Neural cell (in vitro differentiated cells): ENCODE measurements around the gene MDM4.

Experiments
- EZH2 ChIP-seq: fragments of 200-600, 300-800 bp; shearing (Covaris generic), sonication (generic); IDR thresholded peaks from 2 replicates; pipeline ENCODE4 v1.6.1; 2014; ENCODE audit warnings: antibody characterized with exemption, low read length, borderline replicate concordance, mild to moderate bottlenecking; ENCODE audit not compliant: insufficient read depth, poor library complexity, severe bottlenecking
- TF ChIP-seq, protein P1 (sequence below): fragments of 450-650 bp; IDR thresholded peaks from 2 replicates; pipeline ENCODE4 v1.5.1; 2014; ENCODE audit warnings: antibody characterized with exemption, mild to moderate bottlenecking, moderate library complexity; ENCODE audit not compliant: poor library complexity, severe bottlenecking

DNA sequence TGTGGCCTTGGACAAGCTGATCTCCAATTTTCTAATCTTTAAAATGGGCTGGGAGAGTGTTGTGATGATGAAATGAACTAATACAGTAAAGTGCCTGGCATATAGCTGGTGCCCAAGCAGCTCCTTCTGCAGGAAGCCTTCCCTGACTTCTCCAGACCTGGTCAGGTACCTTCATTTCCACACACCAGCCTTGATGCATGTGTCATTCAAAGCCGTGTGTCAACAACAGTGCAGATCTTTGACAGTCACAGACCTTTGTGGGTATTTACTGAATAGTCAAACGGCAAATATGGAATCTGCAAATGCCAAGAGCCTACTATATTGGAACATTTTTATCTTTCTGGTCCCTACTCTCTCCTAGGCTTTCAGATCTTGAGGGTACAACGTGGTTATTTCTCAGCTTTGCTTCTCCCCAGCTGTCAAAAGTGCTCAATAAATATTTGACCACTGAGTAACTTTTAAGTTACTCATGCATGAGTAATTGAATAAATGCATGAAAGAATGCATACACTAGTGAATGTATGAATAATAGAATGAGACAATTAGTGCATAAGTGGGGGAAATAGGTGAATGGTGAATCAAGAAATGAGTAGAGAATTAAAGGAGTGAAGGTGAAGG, 75.4 kb downstream of the MDM4 start:
- TF ChIP-seq EZH2, result no peak
- TF ChIP-seq, protein P1, sequence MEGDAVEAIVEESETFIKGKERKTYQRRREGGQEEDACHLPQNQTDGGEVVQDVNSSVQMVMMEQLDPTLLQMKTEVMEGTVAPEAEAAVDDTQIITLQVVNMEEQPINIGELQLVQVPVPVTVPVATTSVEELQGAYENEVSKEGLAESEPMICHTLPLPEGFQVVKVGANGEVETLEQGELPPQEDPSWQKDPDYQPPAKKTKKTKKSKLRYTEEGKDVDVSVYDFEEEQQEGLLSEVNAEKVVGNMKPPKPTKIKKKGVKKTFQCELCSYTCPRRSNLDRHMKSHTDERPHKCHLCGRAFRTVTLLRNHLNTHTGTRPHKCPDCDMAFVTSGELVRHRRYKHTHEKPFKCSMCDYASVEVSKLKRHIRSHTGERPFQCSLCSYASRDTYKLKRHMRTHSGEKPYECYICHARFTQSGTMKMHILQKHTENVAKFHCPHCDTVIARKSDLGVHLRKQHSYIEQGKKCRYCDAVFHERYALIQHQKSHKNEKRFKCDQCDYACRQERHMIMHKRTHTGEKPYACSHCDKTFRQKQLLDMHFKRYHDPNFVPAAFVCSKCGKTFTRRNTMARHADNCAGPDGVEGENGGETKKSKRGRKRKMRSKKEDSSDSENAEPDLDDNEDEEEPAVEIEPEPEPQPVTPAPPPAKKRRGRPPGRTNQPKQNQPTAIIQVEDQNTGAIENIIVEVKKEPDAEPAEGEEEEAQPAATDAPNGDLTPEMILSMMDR, result no peak
